ENCODE data around the gene AACS. TPM values are rescaled to one million over a fixed set of nuclear protein-coding genes. Genes with fewer than 3 reads are reported as not detected.
"Not testable (repeated sequence)": the region's sequence is repeated elsewhere in the genome, so short reads cannot be mapped to it uniquely, and the experiment has no call there.

Gene AACS
- total and polyA plus RNA-seq, 9 donors: 22.3 to 36.6 (median 26.6) TPM

- no peak for DNase-seq
- no peaks in the 10 kb centered on the region for H3K9me3 ChIP-seq (replicated peaks; ENCODE audit: control insufficient read depth, low read depth, low read length)
- peaks cover 3% of the 10 kb centered on the region for H3K4me1 ChIP-seq (ENCODE audit: control insufficient read depth, insufficient read depth, low read length)
- H3K4me3 ChIP-seq (ENCODE audit: low read length): no peak overlapping the region
- WGBS (ENCODE audit: insufficient coverage): 100% methylated on average over 1 of the region's 8 CpGs
- no peaks in the 10 kb centered on the region for H3K27me3 ChIP-seq (ENCODE audit: control insufficient read depth, insufficient read depth, low read length)
- no peaks in the 10 kb centered on the region for H3K36me3 ChIP-seq (ENCODE audit: control insufficient read depth, insufficient read depth, low read length)
- H3K27ac ChIP-seq (ENCODE audit: low read length): no peak overlapping the region
These were observed 11.4 kb upstream of the AACS start for GRCh38 chr12:125053821-125054220.

DNA sequence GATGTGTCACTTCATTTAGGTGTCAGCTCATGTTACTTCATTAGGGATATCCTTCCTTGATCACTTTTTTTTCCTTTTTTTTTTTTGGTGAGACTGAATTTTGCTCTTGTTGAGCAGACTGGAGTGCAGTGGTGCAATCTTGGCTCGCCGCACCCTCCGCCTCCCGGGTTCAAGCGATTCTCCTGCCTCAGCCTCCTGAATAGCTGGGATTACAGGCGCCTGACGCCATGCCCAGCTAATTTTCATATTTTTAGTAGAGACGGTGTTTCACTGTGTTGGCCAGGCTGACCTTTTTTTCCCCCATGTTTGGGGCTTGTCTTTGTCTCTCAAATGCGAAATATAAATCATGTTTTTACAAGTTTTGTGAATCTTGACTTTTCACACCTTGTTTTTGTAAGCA lies 9.6 kb upstream of the AACS start:
- Histone ChIP-seq H3K4me1 (ENCODE audit: control insufficient read depth, insufficient read depth, low read length) (no peaks in the 10 kb centered on the region), H3K36me3 (ENCODE audit: control insufficient read depth, insufficient read depth, low read length) (no peaks in the 10 kb centered on the region), H3K9me3 (replicated peaks; ENCODE audit: control insufficient read depth, low read depth, low read length) (no peaks in the 10 kb centered on the region), H3K27me3 (ENCODE audit: control insufficient read depth, insufficient read depth, low read length) (no peaks in the 10 kb centered on the region), H3K27ac (ENCODE audit: low read length) (no peak overlapping the region), H3K4me3 (ENCODE audit: low read length) (no peak overlapping the region)
- DNase-seq: no peak
- WGBS (ENCODE audit: insufficient coverage): 93% methylated on average over 3 of the region's 9 CpGs

DNA sequence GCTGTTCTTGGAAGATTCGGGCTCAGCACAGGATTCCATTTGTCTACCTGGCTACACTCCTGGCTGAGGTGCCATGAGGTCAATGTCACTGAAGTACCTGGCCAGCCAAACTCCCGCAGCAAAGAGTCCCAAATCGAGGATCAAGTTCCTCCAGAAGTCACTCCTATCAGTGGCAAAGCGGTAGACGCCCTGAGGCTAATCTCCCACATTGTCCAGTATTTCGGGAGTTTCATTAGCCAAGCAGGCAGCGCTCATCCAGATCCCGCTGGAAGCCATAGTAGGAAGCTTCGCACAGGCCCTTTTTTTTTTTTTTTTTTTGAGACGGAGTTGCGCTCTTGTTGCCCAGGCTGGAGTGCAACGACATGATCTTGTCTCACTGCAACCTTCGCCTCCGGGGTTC lies 8.9 kb upstream of the AACS start:
- 87% methylated on average over 12 of the region's 14 CpGs for WGBS (ENCODE audit: insufficient coverage)
- DNase-seq: no peak
- Histone ChIP-seq H3K27ac (ENCODE audit: low read length) (no peak overlapping the region), H3K27me3 (ENCODE audit: control insufficient read depth, insufficient read depth, low read length) (no peaks in the 10 kb centered on the region), H3K4me3 (ENCODE audit: low read length) (no peak overlapping the region), H3K36me3 (ENCODE audit: control insufficient read depth, insufficient read depth, low read length) (no peaks in the 10 kb centered on the region), H3K9me3 (replicated peaks; ENCODE audit: control insufficient read depth, low read depth, low read length) (peaks cover 2% of the 10 kb centered on the region), H3K4me1 (ENCODE audit: control insufficient read depth, insufficient read depth, low read length) (no peaks in the 10 kb centered on the region)

DNA sequence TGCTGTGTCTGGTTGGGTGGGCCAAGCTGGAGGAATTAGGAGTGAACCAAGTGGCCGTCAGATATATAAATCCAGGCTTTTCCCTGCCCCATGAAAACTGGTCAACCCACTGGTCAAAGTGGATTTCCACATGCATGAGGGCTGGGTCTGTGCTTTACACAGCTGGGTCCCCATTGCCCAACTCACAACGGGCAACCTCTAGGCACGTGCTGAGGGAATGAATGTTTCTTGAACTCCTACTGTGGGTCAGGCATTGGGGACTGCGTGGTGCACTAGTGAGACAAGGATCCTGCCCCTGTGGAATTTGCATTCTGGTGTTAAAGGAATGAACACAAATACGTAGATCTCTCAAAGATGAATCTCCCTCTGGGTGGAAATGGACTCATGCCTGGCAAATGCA lies 7.5 kb upstream of the AACS start:
- H3K27ac ChIP-seq (ENCODE audit: low read length): no peak overlapping the region
- no peak for DNase-seq
- WGBS (ENCODE audit: insufficient coverage): 78% methylated on average over 4 of the region's 5 CpGs
- H3K4me1 ChIP-seq (ENCODE audit: control insufficient read depth, insufficient read depth, low read length): no peaks in the 10 kb centered on the region
- no peak overlapping the region for H3K4me3 ChIP-seq (ENCODE audit: low read length)
- H3K36me3 ChIP-seq (ENCODE audit: control insufficient read depth, insufficient read depth, low read length): no peaks in the 10 kb centered on the region
- H3K9me3 ChIP-seq (replicated peaks; ENCODE audit: control insufficient read depth, low read depth, low read length): peaks cover 2% of the 10 kb centered on the region
- H3K27me3 ChIP-seq (ENCODE audit: control insufficient read depth, insufficient read depth, low read length): peaks cover 2% of the 10 kb centered on the region

DNA sequence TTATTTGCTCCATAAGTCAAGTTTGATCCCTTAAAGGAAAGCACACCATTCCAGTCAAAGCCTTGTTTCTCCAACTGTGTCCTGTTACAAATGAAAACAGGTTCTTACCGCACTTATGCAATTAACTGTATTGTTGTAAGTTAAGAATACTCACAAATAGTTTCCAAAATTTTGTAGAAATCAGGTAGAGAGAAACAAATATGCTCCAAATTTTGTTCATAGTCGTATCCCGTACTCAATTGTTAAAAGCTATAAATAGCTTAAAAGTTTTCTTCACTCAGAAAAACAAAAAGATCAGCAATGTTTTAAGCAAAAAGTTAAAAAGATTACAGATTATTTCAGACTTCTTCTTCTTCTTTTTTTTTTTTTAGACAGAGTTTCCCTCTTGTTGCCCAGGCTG lies 4.0 kb upstream of the AACS start:
- no peak for DNase-seq
- no peak overlapping the region for H3K27ac ChIP-seq (ENCODE audit: low read length)
- no CpG with 5 or more reads among the region's 3 CpGs for whole genome bisulfite sequencing (ENCODE audit: insufficient coverage)
- no peak overlapping the region for H3K4me3 ChIP-seq (ENCODE audit: low read length)
- no peaks in the 10 kb centered on the region for H3K36me3 ChIP-seq (ENCODE audit: control insufficient read depth, insufficient read depth, low read length)
- peaks cover 10% of the 10 kb centered on the region for H3K4me1 ChIP-seq (ENCODE audit: control insufficient read depth, insufficient read depth, low read length)
- peaks cover 2% of the 10 kb centered on the region for H3K9me3 ChIP-seq (replicated peaks; ENCODE audit: control insufficient read depth, low read depth, low read length)
- H3K27me3 ChIP-seq (ENCODE audit: control insufficient read depth, insufficient read depth, low read length): peaks cover 5% of the 10 kb centered on the region

DNA sequence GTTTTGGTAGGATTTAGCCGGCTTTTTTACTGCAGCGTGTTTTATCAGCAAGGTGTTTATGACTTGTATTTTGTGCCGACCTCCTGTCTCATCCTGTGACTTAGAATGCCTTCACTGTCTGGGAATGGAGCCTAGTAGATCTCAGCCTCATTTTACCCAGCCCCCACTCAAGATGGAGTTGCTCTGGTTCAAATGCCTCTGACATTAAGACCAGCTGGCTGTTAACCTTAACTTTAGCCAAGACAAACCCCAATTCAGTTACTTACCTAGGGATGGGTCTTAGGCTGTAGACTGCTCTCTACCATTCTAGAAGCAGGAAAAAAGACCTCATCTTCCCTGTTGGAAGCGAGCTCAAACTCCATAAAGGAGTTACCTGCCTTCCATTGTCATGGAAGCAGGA lies 1.7 kb upstream of the AACS start:
- H3K4me1 ChIP-seq (ENCODE audit: control insufficient read depth, insufficient read depth, low read length): peaks cover 28% of the 10 kb centered on the region
- H3K36me3 ChIP-seq (ENCODE audit: control insufficient read depth, insufficient read depth, low read length); H3K4me3 ChIP-seq (ENCODE audit: low read length); H3K9me3 ChIP-seq (replicated peaks; ENCODE audit: control insufficient read depth, low read depth, low read length); H3K27me3 ChIP-seq (ENCODE audit: control insufficient read depth, insufficient read depth, low read length); H3K27ac ChIP-seq (ENCODE audit: low read length); DNase-seq: not testable (repeated sequence)
- 0% methylated on average over 1 of the region's 4 CpGs for WGBS (ENCODE audit: insufficient coverage)

GRCh38 chr12:125064492-125064891 lies 743 bp upstream of the AACS start:
- H3K4me1 ChIP-seq (ENCODE audit: control insufficient read depth, insufficient read depth, low read length): peaks cover 38% of the 10 kb centered on the region
- H3K9me3 ChIP-seq (replicated peaks; ENCODE audit: control insufficient read depth, low read depth, low read length): peaks cover 2% of the 10 kb centered on the region
- no peak overlapping the region for H3K4me3 ChIP-seq (ENCODE audit: low read length)
- peaks cover 10% of the 10 kb centered on the region for H3K36me3 ChIP-seq (ENCODE audit: control insufficient read depth, insufficient read depth, low read length)
- no peak overlapping the region for H3K27ac ChIP-seq (ENCODE audit: low read length)
- H3K27me3 ChIP-seq (ENCODE audit: control insufficient read depth, insufficient read depth, low read length): peaks cover 5% of the 10 kb centered on the region
- no peak for DNase-seq
- 66% methylated on average over 3 of the region's 5 CpGs for WGBS (ENCODE audit: insufficient coverage)

DNA sequence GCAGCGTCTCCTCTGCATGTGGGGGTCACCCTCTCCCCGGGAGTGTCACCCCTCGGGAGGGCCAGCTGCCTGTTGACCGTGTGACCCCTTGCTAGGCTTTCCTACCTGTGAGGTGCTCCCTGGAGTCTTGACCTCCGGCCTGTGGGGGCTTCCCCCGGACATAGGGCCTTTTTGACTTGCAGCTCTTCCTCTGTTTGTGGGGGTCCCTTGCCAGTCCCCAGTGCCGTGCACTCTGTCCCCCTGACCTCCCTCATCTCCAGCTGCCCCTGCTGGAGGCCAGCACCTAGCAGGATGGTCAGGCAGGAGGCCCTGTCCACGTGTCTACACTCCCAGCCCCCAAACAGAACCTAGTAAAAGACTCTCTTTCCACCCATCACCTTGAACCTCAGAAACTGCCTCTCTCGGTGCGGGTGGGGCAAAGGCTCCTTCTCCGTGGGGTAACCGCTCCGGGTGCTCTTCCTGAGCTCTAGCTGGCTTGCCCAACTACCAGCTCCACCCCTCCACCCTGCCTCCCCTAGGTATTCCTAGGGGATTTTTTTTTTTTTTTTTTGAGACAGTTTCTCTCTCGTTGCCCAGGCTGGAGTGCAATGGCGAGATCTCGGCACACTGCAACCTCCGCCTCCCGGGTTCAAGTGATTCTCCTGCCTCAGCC lies 810 bp downstream of the AACS start:
- H3K4me3 ChIP-seq (ENCODE audit: low read length): peak overlapping the region; percentile 70
- H3K27me3 ChIP-seq (ENCODE audit: control insufficient read depth, insufficient read depth, low read length): peaks cover 5% of the 10 kb centered on the region
- H3K27ac ChIP-seq (ENCODE audit: low read length): peak overlapping the region; percentile 29
- H3K9me3 ChIP-seq (replicated peaks; ENCODE audit: control insufficient read depth, low read depth, low read length): peaks cover 1% of the 10 kb centered on the region
- H3K36me3 ChIP-seq (ENCODE audit: control insufficient read depth, insufficient read depth, low read length): peaks cover 10% of the 10 kb centered on the region
- 2% methylated on average over 8 of the region's 18 CpGs for WGBS (ENCODE audit: insufficient coverage)
- peak; percentile 19 for DNase-seq
- peaks cover 51% of the 10 kb centered on the region for H3K4me1 ChIP-seq (ENCODE audit: control insufficient read depth, insufficient read depth, low read length)

DNA sequence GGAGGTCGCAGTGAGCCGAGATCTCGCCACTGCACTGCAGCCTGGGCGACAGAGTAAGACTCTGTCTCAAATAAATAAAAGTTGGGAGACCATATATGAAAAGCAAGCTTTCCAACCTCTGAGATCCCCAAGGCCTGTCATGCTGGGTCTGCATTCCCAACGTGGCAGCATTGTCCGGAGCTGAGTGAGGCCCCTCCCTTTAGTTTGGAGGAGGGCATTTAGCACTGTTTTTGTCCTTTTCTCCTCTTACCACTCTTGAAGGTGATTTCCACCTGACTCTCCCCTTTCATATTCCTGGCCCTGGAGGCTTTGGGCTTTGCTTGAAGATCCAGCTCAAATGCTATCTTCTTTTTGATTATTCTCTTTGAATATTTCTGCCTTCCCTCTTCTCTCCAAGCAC lies 3.2 kb downstream of the AACS start:
- WGBS (ENCODE audit: insufficient coverage): 95% methylated on average over 3 of the region's 6 CpGs
- Histone ChIP-seq H3K27ac (ENCODE audit: low read length) (peak overlapping the region; percentile 60), H3K4me3 (ENCODE audit: low read length) (no peak overlapping the region), H3K27me3 (ENCODE audit: control insufficient read depth, insufficient read depth, low read length) (peaks cover 4% of the 10 kb centered on the region), H3K36me3 (ENCODE audit: control insufficient read depth, insufficient read depth, low read length) (peaks cover 10% of the 10 kb centered on the region), H3K4me1 (ENCODE audit: control insufficient read depth, insufficient read depth, low read length) (peaks cover 52% of the 10 kb centered on the region), H3K9me3 (replicated peaks; ENCODE audit: control insufficient read depth, low read depth, low read length) (no peaks in the 10 kb centered on the region)
- DNase-seq: no peak

- WGBS (ENCODE audit: insufficient coverage): 55% methylated on average over 8 of the region's 8 CpGs
- peaks cover 10% of the 10 kb centered on the region for H3K36me3 ChIP-seq (ENCODE audit: control insufficient read depth, insufficient read depth, low read length)
- H3K4me3 ChIP-seq (ENCODE audit: low read length): no peak overlapping the region
- H3K27me3 ChIP-seq (ENCODE audit: control insufficient read depth, insufficient read depth, low read length): no peaks in the 10 kb centered on the region
- peak overlapping the region; percentile 83 for H3K27ac ChIP-seq (ENCODE audit: low read length)
- H3K9me3 ChIP-seq (replicated peaks; ENCODE audit: control insufficient read depth, low read depth, low read length): no peaks in the 10 kb centered on the region
- peak; percentile 88 for DNase-seq
- peaks cover 51% of the 10 kb centered on the region for H3K4me1 ChIP-seq (ENCODE audit: control insufficient read depth, insufficient read depth, low read length)
These were observed 4.4 kb downstream of the AACS start for GRCh38 chr12:125069616-125070015.

DNA sequence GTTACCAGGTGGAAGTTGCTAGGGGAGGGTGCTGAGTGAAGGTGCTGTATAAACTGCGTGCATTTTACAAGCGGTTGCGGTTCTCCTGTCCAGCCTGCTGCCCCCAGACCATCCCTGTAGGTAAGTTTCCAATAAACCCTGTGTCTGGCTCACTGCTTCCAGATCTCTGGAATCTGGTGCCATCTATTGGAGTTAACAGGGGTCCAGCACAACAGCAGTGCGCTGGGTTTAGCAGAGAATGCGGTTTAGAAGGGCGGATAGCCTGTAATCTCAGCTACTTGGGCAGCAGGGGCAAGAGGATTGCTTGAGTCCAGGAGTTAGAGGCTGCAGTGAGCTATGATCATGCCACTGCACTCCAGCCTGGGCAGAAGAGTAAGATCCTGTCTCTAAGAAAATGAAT lies 4.9 kb downstream of the AACS start:
- no peaks in the 10 kb centered on the region for H3K27me3 ChIP-seq (ENCODE audit: control insufficient read depth, insufficient read depth, low read length)
- peaks cover 10% of the 10 kb centered on the region for H3K36me3 ChIP-seq (ENCODE audit: control insufficient read depth, insufficient read depth, low read length)
- H3K9me3 ChIP-seq (replicated peaks; ENCODE audit: control insufficient read depth, low read depth, low read length): no peaks in the 10 kb centered on the region
- no peak overlapping the region for H3K4me3 ChIP-seq (ENCODE audit: low read length)
- WGBS (ENCODE audit: insufficient coverage): 47% methylated on average over 3 of the region's 6 CpGs
- peaks cover 48% of the 10 kb centered on the region for H3K4me1 ChIP-seq (ENCODE audit: control insufficient read depth, insufficient read depth, low read length)
- DNase-seq: peak; percentile 41
- peak overlapping the region; percentile 83 for H3K27ac ChIP-seq (ENCODE audit: low read length)

Measured in muscle of leg (tissue), 11 donors.